HG02981 (cell line): ENCODE results near the gene ATRNL1.
"Not testable (repeated sequence)": the region's sequence is repeated elsewhere in the genome, so short reads cannot be mapped to it uniquely, and the experiment has no call there.

Experiments
- ATAC-seq: cut with Tn5 transposase; IDR thresholded peaks from one replicate; pipeline ENCODE4 v1.9.1; 2021; ENCODE audit warnings: mild to moderate bottlenecking, moderate library complexity; ENCODE audit not compliant: unreplicated experiment

The ATRNL1 gene

GRCh38 chr10:115084277-115084850, 8.8 kb upstream of the ATRNL1 start:
- ATAC-seq, result no peak

DNA sequence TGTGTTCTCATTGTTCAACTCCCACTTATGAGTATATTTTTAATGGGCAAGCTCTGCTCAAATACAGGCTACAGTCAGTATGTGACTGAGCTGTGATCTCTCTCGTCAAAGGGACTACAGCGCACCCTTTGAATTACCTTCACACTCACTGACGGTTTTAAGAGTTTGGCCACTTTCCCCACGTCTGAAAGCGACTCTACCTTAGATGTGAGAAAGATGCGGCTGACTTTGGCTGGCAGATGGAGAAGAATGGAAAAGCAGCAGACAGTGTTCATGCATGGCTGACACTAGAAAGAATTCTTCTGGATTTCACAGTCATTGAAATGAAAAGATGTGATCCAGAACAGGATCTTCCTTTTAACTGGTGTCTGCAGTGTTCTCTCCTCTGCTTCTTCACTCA, 2.0 kb upstream of the ATRNL1 start:
- no peak for ATAC-seq

DNA sequence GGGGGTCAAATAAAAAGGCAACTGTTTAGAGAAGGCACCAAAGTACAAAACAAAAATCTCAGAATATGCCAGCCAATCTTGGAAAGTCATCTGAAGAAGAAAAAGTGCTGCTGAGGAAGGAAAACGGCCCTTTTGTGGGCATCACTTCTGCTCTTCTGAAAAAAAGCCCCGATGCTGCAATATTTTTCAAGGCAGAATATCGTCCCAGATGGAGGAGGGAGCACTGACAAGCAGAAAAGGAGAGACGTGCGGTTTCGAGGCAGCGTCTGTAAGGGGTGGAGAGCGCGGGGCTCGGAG, 959 bp upstream of the ATRNL1 start:
- ATAC-seq, result peak; percentile 4

DNA sequence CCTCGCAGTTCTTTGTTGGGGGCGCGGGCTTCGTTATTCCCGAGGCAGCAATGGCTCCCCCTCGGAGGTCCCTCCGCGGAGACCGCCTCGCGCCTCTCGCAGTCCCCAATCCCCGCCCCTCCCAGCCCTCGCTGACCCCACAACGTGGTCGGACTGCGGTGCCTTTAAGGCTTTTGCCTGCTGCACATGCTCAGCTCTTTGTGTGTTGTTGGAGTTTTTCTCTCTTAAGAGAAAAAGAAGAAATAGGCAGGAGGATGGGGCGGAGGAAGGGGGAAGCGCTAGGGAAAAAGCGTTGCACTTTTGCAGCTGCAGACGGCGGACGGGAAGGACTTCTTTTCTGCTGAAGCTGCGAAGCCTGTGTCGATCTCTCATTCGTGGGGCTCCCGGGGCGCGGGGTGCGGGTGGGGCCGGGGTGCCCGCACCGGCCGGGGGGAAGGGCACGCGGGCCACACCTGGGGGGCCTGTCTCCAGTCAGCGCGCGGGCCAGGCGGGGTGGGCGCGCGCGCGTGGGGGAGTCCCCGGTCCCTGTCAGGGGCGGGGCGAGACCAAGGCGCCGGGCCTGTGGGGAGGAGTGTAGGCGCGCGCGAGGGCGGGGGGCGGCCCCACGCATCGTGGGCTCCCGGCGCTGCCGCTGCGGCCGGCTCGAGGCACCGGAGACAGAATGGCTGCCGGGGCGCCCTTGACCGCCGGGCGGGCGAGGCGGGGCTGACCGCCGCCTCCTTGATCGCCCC, 445 bp upstream of the ATRNL1 start:
- peak; percentile 67 for ATAC-seq

DNA sequence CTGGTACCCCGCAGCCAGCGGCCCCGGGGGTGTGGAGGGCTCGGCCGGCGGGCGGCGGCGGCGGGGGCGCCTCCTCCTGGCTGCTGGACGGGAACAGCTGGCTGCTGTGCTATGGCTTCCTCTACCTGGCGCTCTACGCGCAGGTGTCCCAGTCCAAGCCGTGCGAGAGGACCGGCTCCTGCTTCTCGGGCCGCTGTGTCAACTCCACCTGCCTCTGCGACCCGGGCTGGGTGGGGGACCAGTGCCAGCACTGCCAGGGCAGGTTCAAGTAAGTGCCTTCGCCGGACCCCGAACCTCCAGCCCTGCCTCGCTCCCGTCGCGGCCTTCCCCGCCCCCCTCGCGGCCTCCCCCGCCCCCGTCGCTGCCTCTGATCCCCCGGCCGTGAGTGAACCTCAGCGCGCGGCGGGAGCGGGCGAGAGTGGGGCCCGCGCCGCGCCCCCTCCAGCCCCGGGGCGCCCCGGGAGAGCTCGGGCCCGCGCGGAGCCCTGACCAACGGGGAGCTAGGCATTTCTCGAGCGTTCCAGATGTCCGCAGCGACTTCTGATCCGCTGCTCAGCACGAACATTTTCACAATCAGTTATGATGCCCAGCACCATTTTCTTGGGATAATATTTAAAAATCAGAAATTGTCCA, 727 bp downstream of the ATRNL1 start:
- peak; percentile 49 for ATAC-seq

GRCh38 chr10:115094416-115095140, 1.4 kb downstream of the ATRNL1 start:
- ATAC-seq, result no peak

DNA sequence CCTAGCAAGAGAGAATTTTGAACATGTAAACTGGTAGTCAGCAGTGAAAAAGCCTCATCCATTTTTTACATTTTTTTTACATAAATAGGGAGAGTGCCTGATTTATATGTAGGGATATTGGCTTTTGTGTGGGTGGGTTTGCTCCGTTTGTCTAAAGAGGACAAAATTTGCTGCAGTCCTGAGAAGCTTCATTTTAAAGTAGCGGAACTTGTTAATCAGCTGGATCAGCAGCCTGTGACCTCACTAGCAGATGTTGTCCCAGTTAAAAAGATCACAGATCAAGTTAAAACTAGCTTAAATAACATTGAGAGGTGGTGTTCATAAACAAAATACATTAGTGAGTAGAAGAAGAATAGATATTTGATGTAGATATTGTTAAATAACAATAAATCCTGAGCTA, 2.6 kb downstream of the ATRNL1 start:
- ATAC-seq, result no peak

DNA sequence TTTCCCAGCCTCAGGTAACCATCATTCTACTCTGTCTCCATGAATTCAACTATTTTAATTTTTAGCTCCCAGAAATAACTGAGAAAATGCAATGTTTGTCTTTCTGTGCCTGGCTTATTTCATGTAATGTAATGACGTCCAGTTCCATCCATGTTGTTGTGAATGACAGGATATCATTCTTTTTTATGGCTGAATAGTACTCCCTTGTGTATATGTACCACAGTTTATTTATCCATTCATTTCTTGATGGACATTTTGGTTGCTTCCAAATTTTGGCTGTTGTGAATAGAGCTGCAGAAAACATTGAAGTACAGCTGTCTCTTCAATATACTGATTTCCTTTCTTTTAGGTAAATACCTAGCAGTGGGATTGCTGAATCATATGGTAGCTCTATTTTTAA, 10.5 kb downstream of the ATRNL1 start:
- no peak for ATAC-seq

GRCh38 chr10:115105411-115105810, 12.2 kb downstream of the ATRNL1 start:
- not testable (repeated sequence) for ATAC-seq

GRCh38 chr10:115107830-115108229, 14.7 kb downstream of the ATRNL1 start:
- no peak for ATAC-seq

DNA sequence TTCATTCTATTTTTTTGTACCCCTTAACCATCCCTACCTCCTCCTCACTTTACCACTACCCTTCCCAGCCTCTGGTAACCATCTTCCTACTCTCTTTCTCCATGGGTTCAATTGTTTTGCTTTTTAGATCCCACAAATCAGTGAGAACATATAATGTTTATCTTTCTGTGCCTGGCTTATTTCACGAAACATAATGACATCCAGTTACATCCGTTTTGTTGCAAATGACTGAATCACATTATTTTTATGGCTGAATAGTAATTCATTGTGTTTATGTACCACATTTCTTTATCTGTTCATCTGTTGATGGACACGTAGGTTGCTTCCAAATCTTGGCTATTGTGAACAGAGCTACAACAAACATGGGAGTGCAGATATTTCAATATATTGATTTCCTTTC, 24.1 kb downstream of the ATRNL1 start:
- no peak for ATAC-seq

DNA sequence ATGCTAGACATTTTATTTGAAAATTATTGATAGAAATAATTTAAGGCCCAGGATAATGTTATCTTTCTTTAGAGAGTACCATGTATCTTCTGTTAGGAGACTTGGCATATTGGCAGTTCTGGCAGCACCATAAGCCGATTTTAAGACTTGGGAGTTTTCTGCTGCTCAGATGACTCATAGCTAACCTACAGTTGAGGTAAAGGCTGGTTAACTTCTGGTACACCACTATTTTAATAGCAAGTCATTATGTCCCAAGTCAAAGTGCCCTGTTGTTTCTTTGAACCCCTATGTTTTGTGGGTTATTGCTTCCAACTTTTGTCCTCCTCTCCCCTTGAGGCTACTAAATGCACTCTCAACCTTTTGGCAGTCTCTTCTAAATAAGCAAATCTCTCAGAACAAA, 25.2 kb downstream of the ATRNL1 start:
- no peak for ATAC-seq

DNA sequence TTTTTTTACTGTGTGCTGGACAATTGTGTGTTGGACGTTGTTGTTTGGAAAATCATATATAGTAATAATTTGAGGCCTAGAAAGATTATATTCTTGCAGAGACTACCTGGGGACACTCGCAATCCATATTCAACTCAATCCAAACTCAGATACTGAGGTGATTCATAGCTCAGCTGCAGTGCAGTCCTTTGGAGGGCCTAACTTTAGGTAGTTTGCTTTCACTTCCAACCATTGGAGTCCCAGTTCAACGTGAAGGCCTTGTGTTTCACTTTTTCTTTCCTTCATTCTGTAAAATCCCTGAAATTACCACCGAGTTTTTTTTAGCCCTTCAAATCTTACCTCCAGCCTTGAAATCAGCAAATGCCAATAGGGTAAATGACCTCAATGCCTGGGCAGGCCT, 32.3 kb downstream of the ATRNL1 start:
- no peak for ATAC-seq

DNA sequence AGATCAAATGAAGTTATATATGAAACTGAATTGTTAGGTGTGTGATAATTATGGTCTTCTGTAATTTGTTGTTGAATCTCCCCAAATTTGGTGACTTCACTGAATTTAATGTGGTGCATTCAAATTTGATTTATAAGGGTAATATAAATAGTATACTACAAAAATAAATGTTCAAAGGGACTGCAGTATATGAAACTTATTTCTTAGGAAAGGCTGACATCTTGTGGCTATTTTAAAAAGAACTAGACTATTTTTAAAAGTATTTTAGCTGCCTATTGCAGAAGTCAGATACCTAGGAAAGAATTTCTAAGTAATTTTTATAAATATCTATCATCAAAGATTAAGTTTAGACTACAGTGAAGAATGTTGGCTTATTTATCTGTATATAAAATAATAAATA, 36.6 kb downstream of the ATRNL1 start:
- ATAC-seq, result no peak

DNA sequence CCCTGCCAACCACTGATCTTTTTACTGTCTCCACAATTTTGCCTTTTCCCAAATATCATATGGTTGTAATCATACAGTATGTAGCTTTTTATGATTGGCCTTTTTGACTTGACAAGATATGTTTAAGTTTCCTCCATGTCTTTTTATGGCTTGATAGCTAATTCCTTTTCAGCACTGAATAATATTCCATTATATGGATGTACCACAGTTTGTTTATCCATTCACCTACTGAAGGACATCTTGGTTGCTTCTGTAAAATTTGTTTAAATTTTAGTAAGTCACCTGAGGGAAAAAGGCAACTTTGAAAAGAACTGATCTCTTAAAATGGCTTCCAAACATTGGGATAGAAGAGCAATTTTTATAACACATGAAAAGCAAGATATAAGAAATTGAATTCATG, 43.5 kb downstream of the ATRNL1 start:
- no peak for ATAC-seq

- no peak for ATAC-seq
Measured at GRCh38 chr10:115141254-115141653, 48.1 kb downstream of the ATRNL1 start.

DNA sequence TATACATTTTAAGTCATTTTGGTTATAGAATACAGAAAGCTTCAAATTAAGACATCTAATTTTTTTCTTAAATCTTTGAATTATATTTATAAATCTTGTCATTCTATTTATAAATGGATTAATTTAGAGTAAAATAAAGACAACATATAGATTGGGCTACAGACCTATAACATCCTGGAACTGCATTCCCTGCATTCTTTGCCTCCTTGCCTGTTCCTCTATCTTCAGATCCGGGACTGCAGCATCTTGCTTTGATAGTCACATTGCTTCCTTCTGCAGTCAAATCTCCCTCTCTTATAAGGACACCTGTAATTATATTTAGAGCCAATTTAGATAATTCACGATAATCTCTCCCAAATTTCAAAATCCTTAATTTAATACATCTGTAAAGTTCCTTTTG, 64.2 kb downstream of the ATRNL1 start:
- ATAC-seq, result no peak

GRCh38 chr10:115163129-115163528, 70.0 kb downstream of the ATRNL1 start:
- ATAC-seq, result no peak

- no peak for ATAC-seq
Measured at GRCh38 chr10:115164220-115164619, 71.1 kb downstream of the ATRNL1 start.

DNA sequence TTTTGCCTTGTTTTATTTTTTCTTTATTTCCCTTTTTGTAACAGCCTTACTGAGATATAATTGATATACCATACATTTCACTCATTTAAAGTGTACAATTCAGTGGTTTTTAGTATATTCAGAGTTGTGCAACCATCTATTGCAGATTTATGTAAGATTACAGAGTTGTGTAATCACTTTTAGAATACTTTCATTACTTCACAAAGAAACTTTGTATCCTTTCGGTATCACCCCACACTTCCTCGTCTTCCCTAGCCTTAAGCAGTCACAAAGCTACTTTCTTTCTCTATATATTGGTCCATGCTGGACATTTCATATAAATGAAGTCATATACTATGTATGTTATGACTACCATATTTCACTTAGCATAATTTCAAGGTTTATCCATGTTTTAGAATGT, 74.6 kb downstream of the ATRNL1 start:
- ATAC-seq, result no peak

GRCh38 chr10:115171392-115171960, 78.3 kb downstream of the ATRNL1 start:
- ATAC-seq, result no peak
